Measurements from ENCODE around the gene RBSN.

Gene RBSN

GRCh38 chr3:15097891-15098290 is 1.1 kb downstream of the RBSN start:
- no peak for DNase-seq

GRCh38 chr3:15096046-15096445 is 2.9 kb downstream of the RBSN start:
- no peak for DNase-seq

GRCh38 chr3:15094187-15094875 is 4.6 kb downstream of the RBSN start:
- DNase-seq: no peak

GRCh38 chr3:15092686-15093085 is 6.3 kb downstream of the RBSN start:
- DNase-seq: no peak

- DNase-seq: no peak
These were observed 7.4 kb downstream of the RBSN start for GRCh38 chr3:15091575-15091974.

GRCh38 chr3:15089201-15089600 is 9.7 kb downstream of the RBSN start:
- DNase-seq: no peak

- DNase-seq: no peak
These were observed 12.2 kb downstream of the RBSN start for GRCh38 chr3:15086699-15087098.

GRCh38 chr3:15086263-15086662 is 12.7 kb downstream of the RBSN start:
- DNase-seq: no peak

- DNase-seq: no peak
These were observed 15.7 kb downstream of the RBSN start for GRCh38 chr3:15083252-15083651.

GRCh38 chr3:15081960-15082664 is 16.8 kb downstream of the RBSN start:
- DNase-seq: no peak

GRCh38 chr3:15079091-15079490 is 19.9 kb downstream of the RBSN start:
- no peak for DNase-seq

GRCh38 chr3:15074500-15074899 is 24.4 kb downstream of the RBSN start:
- no peak for DNase-seq

GRCh38 chr3:15071699-15072098 is 27.2 kb downstream of the RBSN start:
- no peak for DNase-seq

GRCh38 chr3:15069441-15069840 is 29.5 kb downstream of the RBSN start:
- DNase-seq: no peak

GRCh38 chr3:15066467-15066866 is 32.5 kb downstream of the RBSN start:
- DNase-seq: no peak

GRCh38 chr3:15065550-15066007 is 33.4 kb downstream of the RBSN start:
- no peak for DNase-seq

- peak; percentile 88 for DNase-seq
These were observed 34.0 kb downstream of the RBSN start, which contains the start of gene MRPS25 for GRCh38 chr3:15064835-15065549. Gene MRPS25, minus strand, starts transcription at chr3:15065315. Its CDS starts 121 bp downstream, at chr3:15065194.

- DNase-seq: peak; percentile 14
These were observed 34.6 kb downstream of the RBSN start for GRCh38 chr3:15064299-15064834.

- DNase-seq: no peak
These were observed 35.2 kb downstream of the RBSN start for GRCh38 chr3:15063656-15064286.

GRCh38 chr3:15063238-15063637 is 35.7 kb downstream of the RBSN start:
- no peak for DNase-seq

- DNase-seq: no peak
These were observed 38.9 kb downstream of the RBSN start for GRCh38 chr3:15060029-15060428.

- no peak for DNase-seq
These were observed 42.1 kb downstream of the RBSN start for GRCh38 chr3:15056676-15057404.
